Coronary artery (tissue), 2 donors: ENCODE data around the gene EFTUD2.

Source experiments
- DNase-seq: peaks from one replicate; pipeline ENCODE4 v3.0.0-alpha.2; 2017; ENCODE audit warnings: low spot score
- H3K27ac ChIP-seq, 2 donors: fragments of 200-600 bp; sonication (generic); one replicate each; pipeline ENCODE4 v1.5.1; 2016 to 2019
- H3K4me3 ChIP-seq: fragments of 200-600 bp; sonication (generic); 2 replicates; pipeline ENCODE4 v1.5.1; 2016; ENCODE audit warnings: mild to moderate bottlenecking, moderate library complexity
- CTCF ChIP-seq: fragments of 200-600 bp; sonication (generic); IDR thresholded peaks from one replicate; pipeline ENCODE4 v1.5.1; 2019; ENCODE audit warnings: antibody characterized with exemption

Gene EFTUD2

DNA sequence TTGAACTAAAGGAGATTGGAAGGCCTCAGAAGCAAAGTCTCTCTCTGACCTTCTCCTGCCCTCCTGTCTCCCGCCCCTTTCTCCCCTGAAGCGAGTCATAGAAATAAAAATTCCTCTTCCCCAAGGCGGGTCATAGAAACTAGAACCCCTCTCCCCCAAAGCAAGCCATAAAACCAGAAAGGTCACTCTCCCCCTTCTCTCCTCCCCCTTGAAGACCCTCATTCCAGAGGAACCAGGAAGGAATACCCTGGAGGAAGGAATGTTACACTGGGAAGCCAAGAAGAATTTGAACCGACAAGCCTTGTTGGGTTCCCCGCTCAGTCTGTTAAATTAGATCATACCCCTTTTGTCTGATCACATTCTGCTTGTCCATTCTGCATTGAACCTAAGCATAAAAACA is 66.4 kb downstream of the EFTUD2 start:
- TF ChIP-seq CTCF, result no peak
- no peak overlapping the region for H3K4me3 ChIP-seq
- DNase-seq, result no peak
- H3K27ac ChIP-seq, result no peak overlapping the region

DNA sequence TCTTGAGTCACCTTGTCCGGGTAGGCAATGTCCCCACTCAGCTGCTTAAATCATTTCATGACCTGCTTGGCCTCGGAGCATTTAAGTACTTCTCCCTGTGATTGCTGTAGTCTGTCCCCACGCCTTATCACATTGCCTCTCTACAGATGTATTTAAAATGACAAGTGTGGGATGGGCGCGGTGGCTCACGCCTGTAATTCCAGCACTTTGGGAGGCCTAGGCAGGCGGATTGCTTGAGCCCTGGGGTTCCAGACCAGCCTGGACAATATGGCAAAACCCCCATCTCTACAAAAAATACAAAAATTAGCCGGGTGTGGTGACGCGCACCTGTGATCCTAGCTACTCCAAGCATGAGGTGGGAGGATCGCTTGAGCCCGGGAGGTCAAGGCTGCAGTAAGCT is 67.9 kb downstream of the EFTUD2 start:
- DNase-seq, result no peak
- TF ChIP-seq CTCF, result no peak
- no peak overlapping the region for H3K4me3 ChIP-seq
- no peak overlapping the region for H3K27ac ChIP-seq

- H3K27ac ChIP-seq, result peak overlapping the region; percentile 91 to 93
- H3K4me3 ChIP-seq, result peak overlapping the region; percentile 84
- DNase-seq, result no peak
- no peak for TF ChIP-seq CTCF
Measured at GRCh38 chr17:44830359-44831288, 68.6 kb downstream of the EFTUD2 start.

GRCh38 chr17:44829523-44830358 is 69.5 kb downstream of the EFTUD2 start, which contains the start of gene GJC1:
Gene GJC1, minus strand, starts transcription at chr17:44830287. Its CDS starts 24,470 bp downstream, at chr17:44805817.
- Histone ChIP-seq H3K4me3 (peak within 1 kb of the TSS; percentile 84), H3K27ac (peak within 1 kb of the TSS; percentile 91 to 93)
- no peak for TF ChIP-seq CTCF
- no peak for DNase-seq

DNA sequence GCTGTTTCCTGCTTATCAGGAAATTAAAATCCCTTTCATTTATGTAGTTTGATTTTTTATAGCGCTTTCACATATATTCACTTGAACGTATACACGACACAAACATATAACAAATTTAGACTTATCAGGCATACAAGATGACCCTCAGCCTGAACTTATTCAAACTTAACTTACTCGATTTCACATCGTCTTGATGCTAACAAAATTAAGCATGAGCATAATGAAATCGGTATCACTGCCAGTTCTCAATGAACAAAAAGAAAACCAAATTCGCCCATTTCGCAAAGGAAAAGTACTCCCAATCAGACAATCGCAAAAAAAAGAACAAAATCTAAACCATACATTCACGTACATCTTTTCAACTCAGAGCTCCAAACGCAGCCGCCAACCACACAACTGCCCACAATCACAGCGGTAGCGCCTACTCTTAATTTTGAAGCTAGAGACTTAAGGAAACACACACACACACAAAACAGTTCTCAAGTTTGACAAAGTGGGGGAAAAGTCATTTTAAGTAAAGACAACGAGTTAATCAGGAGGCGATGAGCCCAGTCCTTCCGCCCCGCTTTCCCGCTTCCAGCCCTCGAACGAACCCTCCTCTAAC is 70.2 kb downstream of the EFTUD2 start:
- DNase-seq, result no peak
- peak overlapping the region; percentile 91 to 93 for H3K27ac ChIP-seq
- peak overlapping the region; percentile 84 for H3K4me3 ChIP-seq
- no peak for TF ChIP-seq CTCF

DNA sequence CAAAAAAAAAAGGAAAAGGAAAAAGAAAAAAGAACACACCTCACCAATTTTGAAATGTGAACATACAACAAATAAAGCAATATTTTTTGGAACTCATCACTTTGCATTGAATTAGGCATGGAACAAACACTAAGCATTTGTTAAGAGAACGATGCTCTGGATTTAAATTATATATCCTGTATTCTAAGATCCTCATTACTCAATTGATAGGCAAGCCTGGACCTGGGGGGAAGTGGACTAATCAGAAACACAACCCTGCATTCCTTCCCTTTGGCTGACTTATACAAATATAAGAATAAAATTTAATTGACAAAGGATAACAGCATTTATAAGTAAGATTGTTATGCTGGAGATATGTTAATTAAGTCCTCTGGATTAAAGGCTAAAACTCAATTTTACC is 71.4 kb downstream of the EFTUD2 start:
- Histone ChIP-seq H3K4me3 (no peak overlapping the region), H3K27ac (no peak overlapping the region)
- TF ChIP-seq CTCF, result no peak
- DNase-seq, result no peak
